Measurements from ENCODE around the gene DHX8. TPM values are rescaled to one million over a fixed set of nuclear protein-coding genes. Genes with fewer than 3 reads are reported as not detected.

DHX8 gene
- total and polyA plus RNA-seq, 10 of the 15 experiments (the other 5 are each of a cell fraction or from before 2014, with no cell fraction given) = 27.6 to 50.4 (median 35.7) TPM

DNA sequence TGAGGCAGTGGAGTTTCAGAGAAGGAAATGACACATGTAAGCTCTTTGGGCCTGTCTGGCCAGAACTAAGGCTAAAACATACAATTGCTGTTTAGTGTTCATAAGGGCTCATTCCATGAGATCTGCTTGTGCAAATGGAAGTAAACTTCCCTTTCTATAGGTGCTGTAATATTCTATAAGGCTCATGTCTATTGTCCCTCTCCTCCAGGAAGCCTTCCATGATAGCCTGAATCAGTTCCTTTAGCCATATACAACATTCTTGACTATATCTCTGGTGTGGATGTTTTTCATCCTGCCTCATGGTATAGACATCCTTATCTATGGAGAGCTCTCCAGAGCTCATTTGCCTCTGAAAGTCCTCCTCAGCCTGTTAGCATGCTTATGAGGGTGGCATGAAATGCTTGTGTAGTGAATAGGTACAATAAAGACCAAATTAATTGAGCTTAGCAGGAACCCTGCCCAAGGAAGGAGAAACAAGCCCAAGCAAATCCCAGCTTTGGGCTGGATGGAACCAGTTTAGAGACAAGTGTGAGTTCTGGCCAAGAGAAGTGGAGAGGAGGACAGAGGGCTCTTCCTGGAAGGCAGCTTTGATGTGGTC is 64.0 kb downstream of the DHX8 start:
- H3K27me3 ChIP-seq (replicated peaks in 1 of 2; ENCODE audit: control insufficient read depth in 2 of 2, insufficient read depth in 2 of 2, low read length in 1 of 2) = peaks cover 0 to 4% of the 10 kb centered on the region in 2 experiments; a peak in 2 of 4 replicates
- no peaks in the 10 kb centered on the region for H3K36me3 ChIP-seq (ENCODE audit: control insufficient read depth in 2 of 2, insufficient read depth in 2 of 2, low read length in 1 of 2)
- intact Hi-C loops (cut with micrococcal nuclease; ENCODE audit: unreplicated experiment) = no loop called here
- no TSS peak for BruUV-seq (replicated peaks)
- no peak overlapping the region for H3K4me2 ChIP-seq (ENCODE audit: control insufficient read depth, insufficient read depth)
- no peak for DNase-seq (ENCODE audit: low read depth, low spot score)
- ChIA-PET SMC1A (ENCODE audit: uncharacterized antibody, unreplicated experiment) (interaction anchor here (0.6 to 2.0 kb wide), 6 partner anchors 22 to 126 kb away, joined by 3 to 14 read pairs (median 6); no protein-coding TSS in a partner anchor), RAD21 (ENCODE audit: unreplicated experiment) (interaction anchor here (1.0 to 3.1 kb wide), 4 partner anchors 26 to 154 kb away, joined by 3 to 20 read pairs (median 11); no protein-coding TSS in a partner anchor), CTCF (interaction anchor here (0.8 to 1.9 kb wide), 10 partner anchors 8 to 180 kb away, joined by 3 to 8 read pairs (median 4); partner anchors contain the start of gene DHX8), POLR2A (interaction anchor here (0.6 to 1.8 kb wide), 2 partner anchors 30 to 77 kb away, joined by 4 to 6 read pairs; no protein-coding TSS in a partner anchor)
- TF ChIP-seq EED (IDR thresholded peaks at IDR 0.05; ENCODE audit: low read depth) (no peak), TAF1 (IDR thresholded peaks at IDR 0.05; ENCODE audit: borderline replicate concordance, low read depth, low read length) (no peak)
- TF ChIP-seq, protein P1, sequence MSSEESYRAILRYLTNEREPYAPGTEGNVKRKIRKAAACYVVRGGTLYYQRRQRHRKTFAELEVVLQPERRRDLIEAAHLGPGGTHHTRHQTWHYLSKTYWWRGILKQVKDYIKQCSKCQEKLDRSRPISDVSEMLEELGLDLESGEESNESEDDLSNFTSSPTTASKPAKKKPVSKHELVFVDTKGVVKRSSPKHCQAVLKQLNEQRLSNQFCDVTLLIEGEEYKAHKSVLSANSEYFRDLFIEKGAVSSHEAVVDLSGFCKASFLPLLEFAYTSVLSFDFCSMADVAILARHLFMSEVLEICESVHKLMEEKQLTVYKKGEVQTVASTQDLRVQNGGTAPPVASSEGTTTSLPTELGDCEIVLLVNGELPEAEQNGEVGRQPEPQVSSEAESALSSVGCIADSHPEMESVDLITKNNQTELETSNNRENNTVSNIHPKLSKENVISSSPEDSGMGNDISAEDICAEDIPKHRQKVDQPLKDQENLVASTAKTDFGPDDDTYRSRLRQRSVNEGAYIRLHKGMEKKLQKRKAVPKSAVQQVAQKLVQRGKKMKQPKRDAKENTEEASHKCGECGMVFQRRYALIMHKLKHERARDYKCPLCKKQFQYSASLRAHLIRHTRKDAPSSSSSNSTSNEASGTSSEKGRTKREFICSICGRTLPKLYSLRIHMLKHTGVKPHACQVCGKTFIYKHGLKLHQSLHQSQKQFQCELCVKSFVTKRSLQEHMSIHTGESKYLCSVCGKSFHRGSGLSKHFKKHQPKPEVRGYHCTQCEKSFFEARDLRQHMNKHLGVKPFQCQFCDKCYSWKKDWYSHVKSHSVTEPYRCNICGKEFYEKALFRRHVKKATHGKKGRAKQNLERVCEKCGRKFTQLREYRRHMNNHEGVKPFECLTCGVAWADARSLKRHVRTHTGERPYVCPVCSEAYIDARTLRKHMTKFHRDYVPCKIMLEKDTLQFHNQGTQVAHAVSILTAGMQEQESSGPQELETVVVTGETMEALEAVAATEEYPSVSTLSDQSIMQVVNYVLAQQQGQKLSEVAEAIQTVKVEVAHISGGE (CRISPR knock-in tag; IDR thresholded peaks at IDR 0.05) = no peak
- TF ChIP-seq, protein P2, sequence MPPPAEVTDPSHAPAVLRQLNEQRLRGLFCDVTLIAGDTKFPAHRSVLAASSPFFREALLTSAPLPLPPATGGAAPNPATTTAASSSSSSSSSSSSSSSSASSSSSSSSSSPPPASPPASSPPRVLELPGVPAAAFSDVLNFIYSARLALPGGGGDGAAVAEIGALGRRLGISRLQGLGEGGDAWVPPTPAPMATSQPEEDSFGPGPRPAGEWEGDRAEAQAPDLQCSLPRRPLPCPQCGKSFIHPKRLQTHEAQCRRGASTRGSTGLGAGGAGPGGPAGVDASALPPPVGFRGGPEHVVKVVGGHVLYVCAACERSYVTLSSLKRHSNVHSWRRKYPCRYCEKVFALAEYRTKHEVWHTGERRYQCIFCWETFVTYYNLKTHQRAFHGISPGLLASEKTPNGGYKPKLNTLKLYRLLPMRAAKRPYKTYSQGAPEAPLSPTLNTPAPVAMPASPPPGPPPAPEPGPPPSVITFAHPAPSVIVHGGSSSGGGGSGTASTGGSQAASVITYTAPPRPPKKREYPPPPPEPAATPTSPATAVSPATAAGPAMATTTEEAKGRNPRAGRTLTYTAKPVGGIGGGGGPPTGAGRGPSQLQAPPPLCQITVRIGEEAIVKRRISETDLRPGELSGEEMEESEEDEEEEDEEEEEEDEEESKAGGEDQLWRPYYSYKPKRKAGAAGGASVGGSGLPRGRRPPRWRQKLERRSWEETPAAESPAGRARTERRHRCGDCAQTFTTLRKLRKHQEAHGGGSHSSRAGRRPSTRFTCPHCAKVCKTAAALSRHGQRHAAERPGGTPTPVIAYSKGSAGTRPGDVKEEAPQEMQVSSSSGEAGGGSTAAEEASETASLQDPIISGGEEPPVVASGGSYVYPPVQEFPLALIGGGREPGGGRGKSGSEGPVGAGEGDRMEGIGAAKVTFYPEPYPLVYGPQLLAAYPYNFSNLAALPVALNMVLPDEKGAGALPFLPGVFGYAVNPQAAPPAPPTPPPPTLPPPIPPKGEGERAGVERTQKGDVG (CRISPR knock-in tag; IDR thresholded peaks at IDR 0.05) = no peak
- H4K20me1 ChIP-seq (ENCODE audit: control insufficient read depth, insufficient read depth) = peaks cover 2% of the 10 kb centered on the region; the same call in 1 of the 2 replicates
- no peaks in the 10 kb centered on the region for H3K9me3 ChIP-seq (replicated peaks; ENCODE audit: control insufficient read depth, insufficient read depth, low read length)
- no peak for ATAC-seq
- H3K79me2 ChIP-seq (ENCODE audit: control insufficient read depth, insufficient read depth, low read length) = no peaks in the 10 kb centered on the region
- no peak overlapping the region for H3K4me3 ChIP-seq
- peaks cover 3% of the 10 kb centered on the region; the same call in 1 of the 2 replicates for H3K4me1 ChIP-seq (ENCODE audit: control insufficient read depth, insufficient read depth, low read length)
- in situ Hi-C loops (cut with MboI) = no loop called here
- FAIRE-seq = no peak
- no peak overlapping the region for H2AFZ ChIP-seq (ENCODE audit: control insufficient read depth, low read depth, low read length)
- no peak overlapping the region for H3K27ac ChIP-seq (ENCODE audit: control insufficient read depth, insufficient read depth)
- H3K9ac ChIP-seq (ENCODE audit: control insufficient read depth, insufficient read depth, low read length) = no peak overlapping the region
